HT1080 (cell line): ENCODE measurements around the gene VSTM5. TPM values are rescaled to one million over a fixed set of nuclear protein-coding genes. Genes with fewer than 3 reads are reported as not detected.
"Not testable (repeated sequence)": the region's sequence is repeated elsewhere in the genome, so short reads cannot be mapped to it uniquely, and the experiment has no call there.

Source experiments
- DNase-seq: peaks from one replicate; pipeline ENCODE4 v3.0.0-alpha.2; 2015; ENCODE audit warnings: low read depth
- polyA plus RNA-seq, 2 experiments: library from polyadenylated mRNA; depleted of rRNA; stranded (reverse); fragments of >200 nt; gene quantifications; 2 replicates each; pipeline ENCODE4 v1.2.3, GENCODE V29; 2015
- total RNA-seq: library from RNA; depleted of rRNA; stranded (reverse); fragments of >200 nt; shearing (Covaris generic); gene quantifications from 2 replicates; pipeline ENCODE4 v1.2.3, GENCODE V29; 2014; rRNA removed

Gene VSTM5, protein sequence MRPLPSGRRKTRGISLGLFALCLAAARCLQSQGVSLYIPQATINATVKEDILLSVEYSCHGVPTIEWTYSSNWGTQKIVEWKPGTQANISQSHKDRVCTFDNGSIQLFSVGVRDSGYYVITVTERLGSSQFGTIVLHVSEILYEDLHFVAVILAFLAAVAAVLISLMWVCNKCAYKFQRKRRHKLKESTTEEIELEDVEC
- total RNA-seq: not detected in 2 replicates
- polyA plus RNA-seq (2015; cell fraction: cytosol; rRNA removed): not detected in 2 replicates
- polyA plus RNA-seq (2015; cell fraction: nucleus; rRNA removed): not detected in 2 replicates

DNA sequence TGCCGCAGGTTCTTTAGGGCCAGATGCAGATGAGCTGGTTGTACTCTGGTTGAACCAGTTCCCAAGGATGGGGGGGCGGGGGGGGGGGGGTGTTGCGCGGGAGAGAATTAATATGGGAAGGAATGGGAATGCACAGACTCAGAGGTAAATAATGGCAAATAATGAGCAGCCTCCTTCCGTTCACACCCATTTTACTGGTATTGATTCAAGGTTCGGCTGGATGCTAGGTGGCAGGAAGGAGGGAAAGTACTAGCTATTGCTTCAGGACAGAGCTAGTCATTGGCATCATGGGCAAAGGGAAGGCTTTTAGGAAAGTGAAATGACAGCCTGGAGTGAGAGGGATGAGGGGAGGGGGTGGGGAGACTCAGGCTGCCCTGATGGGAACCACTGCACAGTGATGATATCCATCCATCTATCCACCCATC is at the start of gene VSTM5:
VSTM5 (minus strand) TSS at position 25 of the 425 bp plus-strand sequence. CDS start 116 bp downstream, outside the sequence.
- no peak for DNase-seq

DNA sequence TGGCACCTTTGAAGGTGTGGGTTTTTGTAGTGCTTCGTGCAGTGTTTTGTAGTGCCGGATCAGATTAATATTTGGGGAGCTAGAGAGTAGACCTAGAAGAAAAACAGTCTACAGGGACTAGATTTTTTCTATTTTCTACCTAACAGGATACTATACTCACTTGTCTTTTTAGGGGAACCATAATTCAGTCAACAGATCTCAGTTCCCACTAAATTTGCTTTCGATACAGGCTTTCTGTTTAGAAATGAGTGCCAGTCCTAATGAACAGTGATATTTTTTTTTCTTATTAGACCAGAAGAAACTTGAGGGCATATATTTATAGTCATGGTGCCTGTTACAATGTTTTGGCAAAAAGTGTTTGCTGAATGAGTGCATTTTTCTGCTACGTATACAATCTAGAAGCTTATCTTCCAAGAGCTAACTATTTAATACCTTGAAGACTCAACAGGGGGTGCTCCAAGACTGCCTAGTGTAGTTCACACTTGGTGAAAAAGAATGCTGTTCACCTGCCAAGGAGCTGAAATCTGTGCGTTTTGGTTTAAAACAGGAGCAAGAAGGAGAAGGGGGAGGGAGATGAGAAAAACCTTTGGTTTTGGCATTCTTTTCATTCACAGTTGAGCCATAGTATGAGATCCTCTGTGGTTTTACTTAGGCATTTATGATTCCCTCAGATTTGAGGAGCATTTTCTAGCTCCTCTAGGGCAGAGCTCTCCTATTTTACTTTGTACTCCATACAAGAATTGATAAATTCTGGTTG is 44.9 kb upstream of the VSTM5 start:
- peak; percentile 48 for DNase-seq

DNA sequence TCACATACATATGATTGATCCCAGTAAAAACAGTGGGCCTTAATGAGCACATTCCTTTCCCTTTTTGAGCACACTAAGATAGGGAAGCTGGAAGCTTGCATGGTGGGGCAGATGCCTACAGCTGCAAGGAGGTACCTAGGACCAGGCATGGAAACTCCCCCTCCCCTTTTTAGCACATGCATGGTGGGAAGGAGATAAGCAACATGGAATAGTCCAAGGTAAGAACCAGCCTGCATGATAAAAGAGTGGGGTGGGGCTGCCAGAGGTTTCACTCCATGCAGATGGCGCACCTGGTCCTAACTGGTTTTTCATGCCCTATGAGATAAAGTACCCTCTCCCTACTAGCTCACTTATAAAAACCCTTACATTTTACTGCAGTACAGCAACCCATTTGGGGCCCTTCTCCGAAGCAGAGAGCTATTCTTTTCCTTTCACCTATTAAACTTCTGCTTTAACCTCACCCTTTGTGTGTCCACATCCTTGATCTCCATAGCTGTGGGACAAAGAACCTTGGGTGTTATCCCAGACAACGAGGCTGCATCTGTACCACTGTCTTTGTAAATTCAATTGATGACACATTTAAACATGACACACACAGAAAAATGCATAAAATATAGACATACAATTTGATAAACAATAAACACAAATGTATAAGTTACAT is 40.1 kb upstream of the VSTM5 start:
- DNase-seq: no peak

DNA sequence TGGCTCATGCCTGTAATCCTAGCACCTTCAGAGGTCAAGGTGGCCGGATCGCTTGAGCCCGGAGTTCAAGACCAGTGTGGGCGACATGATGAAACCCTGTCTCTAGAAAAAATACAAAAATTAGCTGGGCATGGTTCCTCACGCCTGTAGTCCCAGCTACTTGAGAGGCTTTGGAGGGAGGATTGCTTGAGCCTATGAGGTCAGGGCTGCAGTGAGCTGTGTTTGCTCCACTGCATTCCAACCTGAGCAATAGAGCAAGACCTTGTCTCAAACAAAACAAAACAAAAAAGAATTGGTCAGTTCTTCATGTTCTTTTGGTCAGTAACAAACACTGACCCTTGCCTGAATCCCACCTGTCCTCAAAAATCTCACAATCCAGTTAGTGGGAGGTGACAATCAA is 36.7 kb upstream of the VSTM5 start:
- no peak for DNase-seq

DNA sequence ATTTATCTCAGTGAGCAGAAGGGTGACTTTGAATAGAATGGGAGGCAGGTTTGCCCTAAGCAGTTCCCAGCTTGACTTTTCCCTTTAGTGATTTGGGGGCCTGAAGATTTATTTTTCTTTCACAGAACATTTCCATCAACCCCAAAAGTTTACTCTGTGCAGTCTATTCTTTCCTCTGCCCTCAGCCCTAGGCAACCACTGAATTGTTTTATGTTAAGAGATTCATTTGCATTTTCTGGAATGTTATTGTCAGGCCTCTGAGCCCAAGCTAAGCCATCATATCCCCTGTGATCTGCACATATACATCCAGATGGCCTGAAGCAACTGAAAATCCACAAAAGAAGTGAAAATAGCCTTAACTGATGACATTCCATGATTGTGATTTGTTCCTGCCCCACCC is 28.7 kb upstream of the VSTM5 start:
- DNase-seq: not testable (repeated sequence)

DNA sequence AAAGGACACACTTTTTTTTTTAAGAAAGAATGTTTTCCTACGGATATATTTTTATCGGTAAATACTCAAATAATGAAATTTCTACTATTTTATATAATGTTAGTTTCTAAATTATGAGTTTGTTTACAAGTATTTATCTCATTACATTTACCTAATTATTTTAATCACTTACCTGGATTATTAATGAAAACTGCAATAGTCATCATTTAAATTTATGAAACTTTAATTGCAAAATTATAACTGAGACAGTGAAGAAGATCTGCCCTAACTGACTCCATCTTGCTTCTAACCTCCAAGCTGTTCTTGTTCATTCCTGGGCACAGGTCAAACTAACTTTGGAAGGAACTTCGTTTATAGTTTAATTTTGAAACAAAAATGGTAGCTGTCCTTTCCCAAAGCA is 25.2 kb upstream of the VSTM5 start:
- no peak for DNase-seq

DNA sequence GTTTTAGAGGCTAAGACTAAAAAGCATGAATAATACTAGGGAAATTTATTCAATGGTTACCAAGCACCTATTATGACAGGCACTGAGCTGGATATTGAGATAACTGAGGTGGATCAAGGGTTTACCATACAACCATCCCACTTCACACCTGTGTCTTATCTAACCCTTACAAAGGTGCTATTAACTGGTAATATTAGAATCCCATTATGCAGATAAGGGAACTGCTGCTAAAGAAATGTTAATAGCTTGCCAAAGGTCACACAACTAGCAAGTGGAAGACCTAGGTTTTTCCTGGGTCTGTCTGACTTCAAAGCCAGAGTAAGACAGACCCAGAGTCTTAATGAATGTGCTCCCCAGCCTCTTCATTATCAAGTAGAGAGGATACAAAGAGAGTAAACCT is 21.1 kb upstream of the VSTM5 start:
- no peak for DNase-seq

DNA sequence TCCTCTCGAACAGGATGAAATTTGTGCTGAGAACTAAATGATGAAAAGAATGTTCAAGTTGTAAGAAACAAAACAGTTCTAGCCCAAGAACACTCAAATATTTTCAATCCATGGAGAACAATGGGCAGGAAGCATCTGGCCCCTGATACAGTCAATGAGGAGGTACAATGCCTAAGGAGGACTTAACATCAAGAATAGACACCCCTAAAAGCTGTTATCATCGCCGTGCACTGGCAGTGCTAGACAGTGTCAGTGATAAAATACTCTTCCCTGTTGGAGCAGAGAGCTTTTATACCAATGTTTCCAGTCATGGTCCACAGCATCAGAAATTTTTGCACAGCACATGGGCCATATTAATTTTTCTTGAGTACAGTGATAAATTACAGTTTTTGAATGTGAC is 20.2 kb upstream of the VSTM5 start:
- DNase-seq: no peak

DNA sequence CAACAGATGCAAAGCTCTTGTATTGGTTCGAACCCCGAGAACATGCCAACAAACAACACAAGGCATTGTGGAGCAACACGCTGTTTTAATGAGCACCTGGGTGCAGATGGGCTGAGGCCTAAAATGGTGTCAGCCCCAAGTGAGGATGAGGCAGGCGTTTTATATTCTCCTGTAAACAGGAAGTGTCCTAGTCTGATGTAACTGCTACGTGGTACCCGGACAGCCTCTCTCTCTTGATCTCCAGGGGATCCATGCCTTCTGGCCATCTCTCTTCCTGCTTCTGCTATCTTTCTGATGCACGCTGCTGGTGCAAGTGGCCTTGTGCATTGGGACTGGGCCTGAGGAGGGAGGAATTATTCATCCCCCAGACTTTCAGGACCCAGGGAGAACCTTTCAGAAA is 19.4 kb upstream of the VSTM5 start:
- no peak for DNase-seq

DNA sequence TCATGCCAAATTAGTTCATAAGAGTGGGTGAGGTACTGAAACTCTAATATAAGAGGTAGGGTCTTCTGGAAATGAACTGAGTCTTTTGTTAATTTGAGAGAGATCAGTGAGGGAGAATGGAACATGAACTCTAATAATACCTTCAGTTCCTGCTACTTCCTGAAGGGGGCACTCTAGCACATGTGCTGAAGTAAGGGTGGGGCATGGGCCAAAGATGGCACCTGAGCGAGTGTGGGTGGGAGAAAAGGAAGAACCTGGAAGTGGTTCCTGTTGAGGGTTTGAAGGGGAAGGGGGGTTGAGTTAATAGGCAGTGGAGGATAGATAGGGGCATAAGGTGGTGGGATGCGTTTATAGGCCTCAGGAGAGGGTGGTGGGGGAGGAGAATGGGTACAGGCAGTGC is 18.0 kb upstream of the VSTM5 start:
- not testable (repeated sequence) for DNase-seq

DNA sequence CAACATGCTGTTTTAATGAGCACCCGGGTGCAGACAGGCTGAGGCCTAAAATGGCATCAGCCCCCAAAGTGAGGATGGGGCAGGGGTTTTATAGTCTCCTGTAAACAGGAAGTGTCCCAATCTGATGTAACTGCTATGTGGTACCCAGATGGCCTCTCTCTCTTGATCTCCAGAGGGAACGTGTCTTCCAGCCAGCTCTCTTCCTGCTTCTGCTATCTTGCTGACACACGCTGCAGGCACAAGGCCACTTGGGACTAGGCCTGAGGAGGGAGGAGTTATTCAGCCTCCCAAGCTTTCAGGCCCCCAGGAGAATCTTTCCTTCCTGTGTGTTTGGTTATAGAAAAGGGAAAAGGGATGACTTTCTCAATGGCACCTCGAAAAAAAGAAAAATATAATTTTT is 11.4 kb upstream of the VSTM5 start:
- no peak for DNase-seq

DNA sequence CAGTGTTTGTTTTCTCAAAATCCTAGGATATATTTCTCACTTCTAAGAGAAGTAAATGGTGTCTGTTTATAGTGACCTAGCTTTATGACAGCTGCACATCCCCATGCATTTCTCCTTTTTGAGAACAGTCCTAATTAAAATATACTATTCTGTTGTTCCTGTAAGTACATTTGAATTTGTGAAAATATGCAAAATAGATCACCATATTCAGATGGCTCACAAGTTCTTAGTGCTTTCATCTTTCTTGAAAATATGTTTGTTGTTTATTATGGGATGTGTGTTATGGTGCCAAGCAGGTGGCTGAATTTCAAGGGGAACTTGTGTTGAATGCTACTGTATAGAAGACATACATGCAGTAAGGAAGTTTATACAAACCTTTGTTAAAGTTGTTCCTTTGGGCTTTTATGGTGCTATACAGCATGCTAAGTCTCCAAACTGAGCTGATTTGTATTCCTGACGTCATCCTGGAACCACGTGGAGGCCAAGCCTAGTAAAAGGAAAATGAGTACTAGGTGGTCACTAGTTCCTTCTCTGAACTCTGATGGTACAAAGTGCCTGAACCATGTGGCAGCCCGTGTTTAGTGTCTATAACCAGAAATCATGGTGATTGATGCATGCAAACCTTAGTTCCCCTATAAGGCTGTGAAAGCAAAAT is 7.8 kb upstream of the VSTM5 start:
- DNase-seq: no peak

DNA sequence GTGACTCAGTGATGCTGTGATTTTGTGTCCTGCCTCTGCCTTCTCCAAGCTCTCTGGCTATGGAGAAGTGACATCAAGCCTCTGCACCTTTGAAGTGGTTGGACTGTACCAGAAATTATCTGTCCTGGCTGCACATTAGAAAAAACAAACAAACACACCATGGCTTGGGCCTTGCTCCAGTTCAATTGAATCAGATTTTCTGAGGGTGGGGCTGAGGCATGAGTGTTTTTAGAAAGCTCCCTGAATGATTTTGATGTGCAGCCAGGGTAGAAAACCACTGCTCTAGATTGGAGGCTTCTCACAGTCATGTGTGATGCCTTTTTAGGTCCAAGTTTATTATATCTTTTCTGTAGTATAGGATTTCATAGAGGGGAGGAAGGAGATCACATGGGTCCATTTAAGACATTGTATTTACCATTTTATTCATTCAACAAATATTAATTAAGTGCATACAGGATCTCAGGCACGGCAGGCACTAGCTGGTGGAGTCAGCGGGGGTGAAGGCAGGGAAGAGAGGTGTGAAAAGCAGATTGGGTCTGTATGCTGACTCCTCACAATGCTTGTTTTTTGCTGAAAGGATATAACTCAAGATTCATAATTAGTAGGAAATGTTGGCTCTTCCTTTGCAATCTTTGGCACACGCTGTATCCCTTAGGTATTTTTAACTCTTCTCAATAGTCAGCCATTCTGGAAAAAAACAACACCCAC is 7.1 kb upstream of the VSTM5 start:
- DNase-seq: no peak

DNA sequence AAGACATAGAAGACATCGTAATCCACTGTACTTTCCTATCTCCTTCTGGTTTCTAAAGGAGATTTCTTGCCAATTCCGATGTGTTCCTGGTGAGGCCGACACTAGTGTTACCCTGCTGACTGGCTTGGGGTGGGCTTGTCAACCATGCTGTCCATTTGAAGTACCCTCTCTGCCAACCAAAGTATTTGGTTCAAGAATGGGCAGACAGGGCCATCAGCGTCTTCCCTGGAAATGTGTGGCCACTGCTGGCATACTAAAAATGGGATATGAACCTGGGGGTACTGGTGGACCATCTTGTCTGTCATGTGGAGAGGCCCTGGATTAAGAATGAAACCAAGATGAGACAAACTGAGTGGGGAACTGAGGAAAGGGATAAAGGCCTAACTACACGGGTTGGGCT is 1.8 kb upstream of the VSTM5 start:
- no peak for DNase-seq

DNA sequence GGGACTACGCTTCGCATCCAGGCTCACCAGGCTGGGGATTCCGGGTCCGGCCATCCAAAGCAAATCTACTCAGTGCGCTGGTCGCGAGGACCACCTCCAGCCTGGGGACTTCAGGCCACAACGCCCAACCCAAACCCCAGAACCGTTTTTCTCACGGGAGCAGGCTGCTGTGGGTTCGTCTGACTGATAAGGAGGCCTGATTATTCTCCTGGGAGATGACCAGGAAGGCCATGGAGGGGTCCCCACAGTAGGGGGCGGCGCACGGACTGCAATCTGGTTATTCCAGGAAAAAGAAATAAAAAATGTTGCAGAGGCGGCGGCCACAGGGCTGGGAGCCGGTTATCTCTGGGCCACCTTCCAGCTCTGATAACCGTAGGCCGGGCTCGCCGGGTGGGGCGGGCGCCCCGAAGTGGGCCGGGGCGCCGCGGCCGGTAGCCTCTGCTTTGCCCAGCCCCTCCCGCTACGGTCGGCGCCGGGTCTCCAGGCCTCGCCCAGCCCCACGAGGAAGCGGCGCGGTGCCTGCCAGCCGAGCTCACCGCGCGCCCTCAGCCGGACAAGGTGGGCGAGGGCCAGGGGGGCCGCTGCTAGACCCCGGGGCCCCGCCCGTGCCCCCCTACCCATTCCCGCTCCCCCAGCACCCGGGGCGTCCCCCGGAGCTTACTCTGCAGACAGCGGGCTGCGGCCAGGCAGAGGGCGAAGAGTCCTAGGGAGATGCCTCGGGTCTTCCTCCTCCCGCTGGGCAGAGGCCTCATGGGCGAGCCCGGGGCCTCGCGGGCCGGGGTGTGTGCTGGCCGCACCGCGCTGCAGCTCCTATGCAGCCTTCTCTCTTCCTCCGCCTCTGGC is 446 bp downstream of the VSTM5 start:
- no peak for DNase-seq

DNA sequence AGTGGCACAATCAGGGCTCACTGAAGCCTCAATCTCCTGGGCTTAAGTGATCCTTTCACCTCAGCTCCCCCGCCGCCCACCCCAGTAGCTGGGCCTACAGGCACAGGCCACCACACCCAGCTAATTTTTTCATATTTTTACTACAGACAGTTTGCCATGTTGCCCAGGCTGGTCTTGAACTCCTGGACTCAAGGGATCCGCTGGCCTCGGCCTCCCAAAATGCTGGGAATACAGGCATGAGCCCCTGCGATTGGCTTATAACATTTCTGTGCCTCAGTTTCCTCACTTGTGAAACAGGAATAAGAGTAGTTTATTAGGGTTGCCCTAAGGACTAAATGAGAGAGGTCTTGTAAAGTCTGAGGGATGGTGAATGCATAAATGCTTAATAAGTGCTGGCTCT is 1.2 kb downstream of the VSTM5 start:
- DNase-seq: no peak

DNA sequence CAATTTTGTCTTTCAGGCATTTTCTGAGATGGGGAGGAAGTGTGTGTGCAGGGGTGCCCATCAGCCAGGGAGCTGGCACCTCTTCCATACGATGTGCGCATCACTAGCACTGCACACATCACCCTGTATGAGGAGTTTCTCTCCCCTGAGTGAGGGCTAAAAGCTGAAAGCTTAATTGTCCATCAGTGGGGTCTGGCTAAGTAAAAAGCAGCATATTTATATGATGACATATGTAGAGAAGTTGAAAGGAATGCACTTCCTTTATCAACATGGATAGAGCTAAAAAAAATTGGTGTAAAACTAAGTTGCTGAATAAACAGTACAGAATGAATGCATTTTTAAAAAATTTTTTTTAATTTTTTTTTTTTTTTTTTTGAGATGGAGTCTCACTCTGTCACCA is 4.0 kb downstream of the VSTM5 start:
- no peak for DNase-seq

DNA sequence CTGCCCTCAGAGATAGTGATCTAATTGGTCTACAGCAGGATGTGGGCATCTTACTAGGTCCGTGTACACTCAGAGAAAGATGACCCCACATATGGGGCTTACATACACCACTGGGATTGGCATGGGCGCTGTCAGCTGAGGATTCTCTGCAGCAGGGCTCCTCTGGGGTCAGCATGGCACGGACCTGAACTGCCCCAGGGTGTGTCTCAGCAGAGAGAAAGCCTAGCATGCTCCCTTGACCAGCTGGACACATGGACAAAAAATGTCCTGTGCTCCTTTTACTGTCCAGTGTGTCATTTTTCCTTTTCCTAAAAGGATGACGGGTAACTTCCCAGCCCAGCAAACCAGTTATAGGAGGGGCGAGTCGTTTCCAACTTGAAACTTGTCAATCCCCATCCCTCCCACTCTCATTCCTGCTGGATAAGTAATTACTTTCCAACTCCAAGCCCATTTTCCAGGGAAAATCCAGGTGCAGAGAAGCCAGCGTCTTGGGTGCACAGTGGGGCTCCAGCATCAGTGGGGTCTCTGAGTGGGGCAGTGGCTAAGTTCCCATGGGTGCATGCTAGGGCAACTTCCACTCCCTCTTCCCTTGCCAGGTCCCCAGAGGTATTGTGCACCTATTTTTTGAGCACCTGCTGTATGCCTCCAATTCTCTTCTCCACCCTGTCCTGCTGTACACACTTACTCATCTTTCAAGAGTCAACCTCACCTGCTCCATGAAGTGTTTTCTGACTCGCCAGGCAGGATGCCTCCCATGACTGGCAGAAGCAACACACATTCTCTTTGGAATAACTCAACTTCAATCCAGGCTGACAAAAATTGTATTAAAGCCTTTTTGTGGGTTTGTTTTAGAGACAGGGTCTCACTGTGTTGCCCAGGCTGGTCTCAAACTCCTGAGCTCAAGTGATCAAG is 5.0 kb downstream of the VSTM5 start:
- no peak for DNase-seq

DNA sequence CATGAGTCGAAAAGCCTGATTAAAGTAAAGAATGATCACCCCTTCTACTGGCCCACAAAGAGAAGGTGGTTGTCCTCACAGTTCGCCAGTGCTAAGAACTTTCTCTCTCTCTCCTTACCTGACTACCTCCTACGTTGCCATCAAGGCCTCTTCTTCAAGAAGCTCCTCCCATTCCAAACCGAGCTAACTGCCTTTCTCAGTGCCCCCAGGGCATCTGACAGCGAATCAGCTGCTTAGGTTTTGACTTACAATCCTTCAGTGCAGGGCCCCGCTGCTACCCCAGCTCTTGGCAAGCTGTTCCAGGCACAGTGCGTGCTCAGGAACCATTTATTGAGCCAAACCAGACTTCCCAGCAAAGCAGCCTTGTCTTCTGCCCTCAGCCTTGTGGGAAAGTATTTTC is 5.8 kb downstream of the VSTM5 start:
- no peak for DNase-seq
